ENCODE data around the gene COG7.

Gene COG7

GRCh38 chr16:23354246-23354645, 98.7 kb downstream of the COG7 start:
- no peak for DNase-seq

GRCh38 chr16:23353440-23353839, 99.5 kb downstream of the COG7 start:
- no peak for DNase-seq

GRCh38 chr16:23351360-23351759, 101.6 kb downstream of the COG7 start:
- peak; percentile 65 for DNase-seq

GRCh38 chr16:23348579-23349469, 104.2 kb downstream of the COG7 start:
- DNase-seq: no peak

- no peak for DNase-seq
Observed at GRCh38 chr16:23345237-23345636, 107.8 kb downstream of the COG7 start.

GRCh38 chr16:23343643-23344612, 109.1 kb downstream of the COG7 start:
- DNase-seq: no peak

GRCh38 chr16:23342083-23342640, 110.8 kb downstream of the COG7 start:
- DNase-seq: no peak

GRCh38 chr16:23339787-23340186, 113.2 kb downstream of the COG7 start:
- no peak for DNase-seq

All from NCI-H2029 (cell line).